Body of pancreas (tissue), 4 donors: Measurements from ENCODE around the gene NUBPL.

Experiments used
- CTCF ChIP-seq, 7 experiments: fragments of 450-650 bp in 4 of 7; fragments of 200-600 bp in 3 of 7; sonication (generic) in 3 of 7; IDR thresholded peaks; one replicate each; pipeline ENCODE4 v1.5.1; 2016 to 2019; ENCODE audit warnings: antibody characterized with exemption in 7 of 7
- POLR2A ChIP-seq, 3 donors: fragments of 450-650 bp; IDR thresholded peaks; one replicate each; pipeline ENCODE4 v1.6.1; 2016; ENCODE audit warnings: antibody characterized with exemption in 3 of 3, mild to moderate bottlenecking in 2 of 3

GRCh38 chr14:31592631-31593030 lies 31.4 kb downstream of the NUBPL start:
- TF ChIP-seq CTCF (IDR thresholded peaks at IDR 0.05) (no peak), POLR2A (IDR thresholded peaks at IDR 0.05) (no peak)
